ENCODE measurements around the gene AGAP1.
"Not testable (repeated sequence)": the region's sequence is repeated elsewhere in the genome, so short reads cannot be mapped to it uniquely, and the experiment has no call there.

Gene AGAP1

DNA sequence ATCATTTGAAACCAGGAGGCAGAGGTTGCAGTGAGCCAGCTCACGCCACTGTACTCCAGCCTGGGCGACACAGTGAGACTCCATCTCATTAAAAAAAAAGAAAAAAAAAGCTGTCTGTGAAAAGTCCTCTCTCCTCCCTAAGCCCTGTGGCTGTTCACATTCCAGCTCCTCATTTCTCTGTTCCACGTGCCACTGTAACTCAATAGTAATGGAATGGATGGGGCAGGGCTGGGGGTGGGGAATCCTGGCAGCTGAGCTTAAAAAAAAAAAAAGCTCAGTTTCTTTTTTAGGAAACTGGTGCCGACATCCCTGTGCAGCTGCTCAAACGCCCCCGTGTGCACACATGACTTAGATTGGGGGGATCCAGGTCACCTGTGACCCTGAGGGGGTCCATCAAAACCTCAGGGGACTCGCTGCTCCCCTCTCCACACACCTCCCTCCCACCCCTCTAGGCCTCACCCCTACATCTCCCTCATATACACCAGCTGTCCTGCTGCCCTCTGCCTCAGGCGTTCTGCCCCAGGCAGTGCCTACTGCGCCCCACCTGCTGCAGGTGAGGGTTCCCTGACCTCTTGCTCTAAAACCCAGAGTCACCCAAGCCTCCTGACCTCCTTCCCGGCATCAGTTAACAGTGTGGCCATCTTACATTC, 255.4 kb downstream of the AGAP1 start:
- DNase-seq: no peak

DNA sequence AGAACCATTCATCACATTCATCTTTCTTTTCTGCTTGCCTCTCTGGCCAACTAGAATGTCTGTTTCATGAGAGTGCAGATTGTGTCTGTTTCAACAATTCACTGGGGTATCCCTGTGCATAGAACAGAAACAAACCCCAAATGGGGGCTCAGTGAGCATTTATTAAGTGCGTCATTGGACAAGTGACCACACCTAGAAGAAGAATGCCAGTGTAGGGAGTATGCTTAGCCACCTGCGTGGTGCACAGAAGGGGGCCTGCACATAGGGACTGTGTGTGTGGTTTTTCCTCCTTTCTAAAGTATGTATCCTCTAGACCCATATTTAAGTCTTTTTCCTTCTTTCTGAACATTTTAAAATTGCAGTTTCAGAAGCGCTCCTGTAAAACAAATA, 255.9 kb downstream of the AGAP1 start:
- no peak for DNase-seq

DNA sequence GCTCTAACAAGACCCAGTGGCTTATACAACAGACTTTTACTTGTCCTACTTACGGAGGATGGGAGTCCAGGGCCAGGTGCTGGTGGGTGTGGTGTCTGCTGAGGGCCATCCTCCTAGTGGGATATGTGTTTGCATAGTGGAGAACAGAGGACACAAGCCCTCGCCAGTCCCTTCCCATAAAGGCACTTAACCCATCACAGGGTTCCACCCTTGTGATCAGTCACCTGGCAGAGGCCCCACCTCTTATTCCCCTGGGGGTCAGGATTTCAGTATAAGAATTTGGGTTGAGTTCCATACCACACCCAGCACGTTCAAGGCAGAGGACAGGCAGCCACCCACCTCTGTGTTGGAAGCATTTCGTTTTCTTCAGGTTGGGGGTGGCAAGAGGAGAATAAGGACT, 259.0 kb downstream of the AGAP1 start:
- DNase-seq: no peak

DNA sequence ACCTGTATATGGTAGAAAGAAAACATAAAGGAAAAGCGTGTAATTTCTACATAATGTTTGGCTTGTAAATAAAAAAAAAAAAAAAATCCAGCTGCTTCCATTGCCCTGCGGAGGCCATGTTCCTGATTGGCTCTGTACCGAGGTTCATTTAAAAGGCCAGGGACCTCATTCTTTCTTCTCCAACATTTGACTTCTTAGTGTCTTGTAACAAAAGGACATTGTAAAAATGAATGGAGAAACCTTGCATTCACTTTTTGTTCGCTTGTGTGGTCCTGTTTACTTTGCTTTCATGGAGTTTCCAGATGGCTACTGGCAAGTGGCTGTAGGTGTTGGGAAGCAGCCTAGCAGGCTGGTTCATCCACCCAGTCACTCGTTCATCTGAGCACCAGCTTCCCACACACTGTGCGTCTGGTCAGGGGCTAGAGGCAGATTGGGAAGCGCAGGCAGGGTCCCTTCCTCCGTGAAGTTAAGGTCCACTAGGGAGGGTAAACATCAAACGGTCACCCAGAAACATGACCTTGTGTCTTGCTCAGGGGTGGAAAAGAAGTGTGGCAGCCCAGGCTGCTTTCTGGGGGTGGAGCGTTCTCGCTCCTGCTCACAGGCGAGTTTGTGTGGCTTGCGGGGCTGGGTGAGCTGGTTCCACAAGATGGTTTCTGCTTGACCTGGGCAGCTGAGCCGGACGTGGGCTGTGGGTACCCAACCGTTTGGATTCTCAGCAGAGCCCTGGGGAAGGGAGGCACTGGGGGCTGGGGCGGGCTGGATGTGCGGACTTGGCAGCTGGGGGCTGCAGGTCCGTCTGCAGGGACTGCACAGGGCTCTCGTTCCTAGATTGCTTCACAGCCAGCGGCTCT, 260.7 kb downstream of the AGAP1 start:
- DNase-seq: no peak

DNA sequence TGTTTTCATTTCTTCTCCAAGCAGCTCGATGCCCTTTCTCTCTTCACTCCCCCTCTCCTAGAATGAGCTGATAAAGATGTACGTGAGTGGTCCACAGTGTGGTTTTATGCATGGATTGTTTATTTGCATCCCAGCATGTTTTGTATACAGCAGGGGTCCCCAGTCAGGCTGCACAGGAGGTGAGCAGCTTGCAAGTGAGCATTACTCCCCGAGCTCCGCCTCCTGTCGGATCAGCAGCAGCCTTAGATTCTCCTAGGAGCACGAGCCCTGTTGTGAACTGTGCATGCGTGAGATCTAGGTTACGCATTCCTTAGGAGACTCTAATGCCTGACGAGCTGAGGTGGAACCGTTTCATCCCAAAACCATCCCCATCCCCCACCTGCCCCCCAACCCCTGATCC, 262.6 kb downstream of the AGAP1 start:
- no peak for DNase-seq

DNA sequence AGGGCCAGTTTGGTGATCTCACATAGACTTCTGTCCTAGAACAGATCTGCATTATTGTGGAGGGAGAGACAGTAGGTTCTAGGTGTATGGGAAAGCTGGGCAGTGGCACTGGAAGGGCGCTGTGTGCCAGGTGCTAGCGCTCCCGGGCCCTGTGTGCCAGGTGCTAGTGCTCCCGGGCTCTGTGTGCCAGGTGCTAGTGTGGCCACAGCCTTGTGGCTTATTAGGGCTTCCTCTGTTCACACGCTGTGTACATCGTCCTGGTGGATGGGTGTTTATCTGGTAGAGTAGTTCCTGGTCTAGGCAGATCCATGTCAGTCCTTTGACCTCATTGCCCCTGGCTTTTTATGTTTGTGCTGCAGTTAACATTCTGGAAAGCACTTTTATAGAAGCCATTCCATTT, 263.4 kb downstream of the AGAP1 start:
- DNase-seq: no peak

DNA sequence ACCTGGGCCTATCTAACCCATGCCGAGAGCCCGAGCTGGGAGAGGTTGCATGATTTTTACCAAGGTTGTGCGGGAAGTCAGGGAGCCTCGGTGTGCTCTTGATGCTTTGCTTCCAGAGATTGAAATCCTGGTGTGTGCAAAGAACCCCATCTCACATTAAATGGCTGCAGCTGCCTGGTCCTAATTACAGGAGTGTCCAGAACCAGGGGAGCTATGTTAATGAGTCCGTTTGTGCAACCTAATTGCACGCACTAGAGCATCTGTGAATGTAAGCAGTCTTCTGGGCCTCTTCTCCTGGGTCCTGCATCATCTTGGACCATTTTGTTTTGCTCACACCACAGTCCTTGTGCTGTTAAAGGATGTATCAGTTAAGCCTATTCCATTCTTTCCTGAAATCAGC, 263.8 kb downstream of the AGAP1 start:
- DNase-seq: no peak

DNA sequence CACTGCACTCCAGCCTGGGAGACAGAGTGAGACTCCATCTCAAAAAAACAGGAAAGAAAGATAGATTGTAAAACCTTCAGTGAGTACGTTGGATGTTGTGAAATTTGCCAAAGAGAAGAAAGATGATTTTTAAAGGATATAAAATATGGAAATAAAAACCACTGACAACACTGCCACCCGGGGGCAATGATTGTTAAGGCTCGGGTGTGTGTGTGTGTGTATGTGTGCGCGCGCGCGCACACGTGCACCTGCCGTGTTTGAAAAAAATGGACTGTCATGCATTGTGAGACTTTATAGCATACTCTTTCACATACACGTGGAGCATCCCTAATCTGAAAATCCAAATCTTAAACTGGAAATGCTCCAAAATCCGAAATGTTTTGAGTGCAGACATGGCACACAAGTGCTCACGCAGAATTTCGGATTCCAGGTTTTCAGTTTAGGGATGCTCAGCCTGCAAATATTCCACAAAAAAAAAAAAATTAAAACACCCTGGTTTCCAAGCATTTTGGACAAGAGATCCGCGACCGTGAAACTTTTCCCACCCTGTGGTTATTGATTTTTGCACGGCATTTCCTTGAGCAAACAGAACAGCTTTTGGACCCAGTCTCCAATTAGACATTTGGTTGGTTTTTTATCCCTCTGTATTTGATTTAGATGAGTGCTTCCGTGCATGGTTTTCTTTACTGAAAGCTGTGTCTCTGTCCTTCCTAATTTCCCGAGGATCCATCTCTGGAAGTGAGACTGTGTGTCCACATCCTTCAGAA, 269.2 kb downstream of the AGAP1 start:
- DNase-seq: no peak

DNA sequence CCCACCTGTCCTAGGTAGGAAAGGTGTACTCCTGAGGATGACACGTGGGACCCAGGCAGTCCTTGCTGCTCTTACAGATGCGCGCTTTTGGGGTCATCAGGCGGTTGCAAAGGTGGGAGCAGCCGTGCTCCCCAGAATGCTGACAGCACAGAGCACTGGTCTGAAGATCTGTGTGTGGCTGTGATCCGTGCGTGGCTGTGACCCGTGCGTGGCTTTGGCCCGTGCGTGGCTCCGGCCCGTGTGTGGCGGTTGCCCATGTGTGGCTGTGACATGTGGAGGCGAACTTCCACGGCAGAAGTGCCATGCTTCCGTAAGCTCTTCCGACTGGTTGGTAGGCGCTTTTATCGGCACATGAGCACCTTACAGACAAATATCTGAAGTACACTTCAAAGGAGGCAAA, 270.0 kb downstream of the AGAP1 start:
- no peak for DNase-seq

DNA sequence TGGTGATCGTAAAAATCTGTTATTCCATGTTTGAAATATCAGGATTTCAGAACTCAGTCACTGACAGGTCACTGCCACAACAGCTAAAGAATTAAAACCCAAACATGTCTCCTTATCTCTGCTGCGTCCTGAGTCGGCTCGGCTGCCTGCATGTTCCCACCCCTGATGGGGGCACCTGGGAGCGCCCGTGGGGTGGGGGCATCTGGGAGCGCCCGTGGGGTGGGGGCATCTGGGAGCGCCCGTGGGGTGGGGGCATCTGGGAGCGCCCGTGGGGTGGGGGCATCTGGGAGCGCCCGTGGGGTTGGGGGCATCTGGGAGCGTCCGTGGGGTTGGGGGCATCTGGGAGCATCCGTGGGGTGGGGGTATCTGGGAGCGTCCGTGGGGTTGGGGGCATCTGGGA, 270.6 kb downstream of the AGAP1 start:
- not testable (repeated sequence) for DNase-seq

DNA sequence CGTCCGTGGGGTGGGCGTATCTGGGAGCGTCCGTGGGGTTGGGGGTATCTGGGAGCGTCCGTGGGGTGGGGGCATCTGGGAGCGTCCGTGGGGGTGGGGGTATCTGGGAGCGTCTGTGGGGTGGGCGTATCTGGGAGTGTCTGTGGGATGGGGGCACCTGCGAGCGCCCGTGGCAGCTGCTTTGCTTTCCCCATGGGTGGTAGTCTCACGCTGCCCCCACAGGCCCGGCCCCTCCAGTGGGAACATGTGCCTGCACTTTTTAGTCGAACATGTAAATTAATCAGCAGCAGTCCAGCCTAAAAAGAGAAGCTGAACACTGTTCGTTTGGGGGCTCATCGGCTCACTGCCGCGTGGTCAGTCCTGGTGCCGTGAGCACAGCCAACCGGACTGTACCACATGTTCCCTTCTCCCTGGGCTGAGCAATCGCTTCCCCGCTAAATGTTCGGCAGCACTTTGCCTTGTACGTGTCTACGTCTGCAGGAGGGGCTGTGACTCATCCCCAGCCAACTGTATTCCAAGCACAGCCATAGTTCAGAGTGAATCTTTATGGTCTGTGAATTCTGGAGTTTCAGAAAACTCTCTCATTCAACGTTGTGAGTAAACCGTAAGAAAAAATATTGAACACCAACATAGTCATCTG, 271.5 kb downstream of the AGAP1 start:
- DNase-seq: no peak

DNA sequence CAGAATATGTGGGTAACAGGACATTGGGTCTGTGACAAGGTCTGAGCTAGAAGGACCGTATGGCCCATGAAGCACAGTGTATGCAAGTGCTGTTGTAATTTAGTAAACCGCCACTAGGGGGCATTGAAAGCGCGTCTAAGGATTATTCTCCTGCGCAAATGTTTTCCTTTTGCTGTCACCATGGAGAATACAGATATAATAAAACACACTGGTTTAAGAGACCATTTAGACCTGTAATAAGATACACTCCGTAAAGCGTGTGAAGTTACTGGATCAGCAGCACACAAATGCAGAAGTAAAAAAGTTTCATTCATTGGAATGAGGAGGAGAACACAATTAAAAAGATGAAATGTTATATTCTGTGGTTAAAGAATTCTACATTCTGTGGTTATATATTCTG, 272.4 kb downstream of the AGAP1 start:
- DNase-seq: peak; percentile 54

DNA sequence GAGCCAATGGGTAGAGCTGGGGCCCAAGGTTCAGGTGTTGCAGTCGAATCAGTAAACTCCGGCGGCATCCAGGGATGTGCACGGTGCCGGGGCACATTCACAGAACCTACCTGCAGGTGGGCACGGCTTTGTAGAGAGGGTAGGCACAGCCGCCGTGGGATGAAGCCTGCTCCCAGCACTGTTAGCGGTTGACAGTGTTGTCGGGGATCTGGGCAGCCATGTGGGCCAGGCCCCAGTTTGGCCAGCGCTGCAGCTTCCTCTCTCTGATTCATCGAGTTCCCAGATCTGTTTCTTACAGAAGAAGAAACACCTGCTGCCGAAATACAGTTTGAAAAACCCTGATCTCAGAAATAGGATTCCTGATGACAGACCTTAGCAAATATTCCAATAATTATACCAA, 274.8 kb downstream of the AGAP1 start:
- DNase-seq: no peak

DNA sequence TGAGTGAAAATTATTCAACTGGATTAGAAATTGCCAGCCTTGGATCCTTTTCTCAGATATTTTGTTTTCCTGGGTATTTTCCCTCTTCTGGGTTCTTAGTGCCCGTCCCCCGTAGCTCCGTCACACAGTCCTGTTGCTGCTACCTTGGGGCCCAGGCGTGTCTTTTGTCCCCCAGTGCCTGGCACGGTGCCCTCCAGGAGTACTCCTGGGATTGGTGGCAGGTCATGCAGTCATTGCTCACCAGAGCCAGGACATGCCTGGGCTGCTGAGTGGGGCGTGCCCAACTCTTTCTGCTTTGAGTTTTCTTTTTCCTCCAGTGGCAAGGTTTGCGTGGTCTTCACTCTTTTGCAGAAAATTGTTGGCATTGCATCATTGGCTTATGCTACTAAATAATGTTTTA, 275.2 kb downstream of the AGAP1 start:
- no peak for DNase-seq

DNA sequence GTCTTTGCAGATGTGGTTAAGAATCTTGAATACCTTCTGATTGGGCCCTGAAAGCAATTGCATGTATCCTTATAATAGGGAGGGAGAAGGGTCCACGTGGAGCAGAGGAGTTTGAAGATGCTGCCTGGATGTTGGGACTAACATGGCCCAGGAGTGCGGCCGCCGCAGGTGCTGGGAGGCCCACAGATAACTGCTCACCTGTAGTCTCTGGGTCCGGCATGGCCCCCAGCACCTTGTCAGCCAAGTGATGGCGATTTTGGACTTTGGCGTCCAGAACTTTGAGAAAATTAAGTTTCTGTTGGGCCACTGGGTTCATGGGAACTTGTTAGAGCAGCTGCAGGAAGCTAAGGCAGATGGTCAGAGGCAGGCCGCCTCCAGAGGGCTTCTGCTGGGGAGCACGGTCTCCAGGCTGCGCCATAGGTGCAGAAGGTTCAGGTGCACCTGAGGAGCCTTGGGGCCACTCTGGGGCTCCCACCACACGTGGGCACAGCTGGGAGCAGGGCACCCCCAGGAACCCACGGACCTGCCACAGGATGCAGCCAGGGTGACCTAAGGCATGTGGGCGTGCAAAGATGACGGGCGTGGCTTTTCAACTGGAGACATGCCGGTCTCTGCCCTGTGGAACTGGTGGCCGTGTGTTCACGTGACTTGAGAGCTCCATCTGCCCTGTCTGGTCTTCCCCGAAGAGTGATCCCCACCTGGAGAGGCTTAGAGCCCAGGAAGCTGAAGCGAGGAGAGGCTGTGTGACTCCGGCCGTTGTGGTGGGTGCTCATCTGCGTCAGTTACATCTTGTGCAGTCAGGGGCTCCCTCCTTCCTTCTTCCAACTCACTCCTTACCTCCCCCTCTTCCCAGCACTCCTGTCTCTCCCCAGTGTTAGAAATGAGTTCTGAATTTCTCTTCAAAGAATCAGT, 277.3 kb downstream of the AGAP1 start:
- DNase-seq: no peak

DNA sequence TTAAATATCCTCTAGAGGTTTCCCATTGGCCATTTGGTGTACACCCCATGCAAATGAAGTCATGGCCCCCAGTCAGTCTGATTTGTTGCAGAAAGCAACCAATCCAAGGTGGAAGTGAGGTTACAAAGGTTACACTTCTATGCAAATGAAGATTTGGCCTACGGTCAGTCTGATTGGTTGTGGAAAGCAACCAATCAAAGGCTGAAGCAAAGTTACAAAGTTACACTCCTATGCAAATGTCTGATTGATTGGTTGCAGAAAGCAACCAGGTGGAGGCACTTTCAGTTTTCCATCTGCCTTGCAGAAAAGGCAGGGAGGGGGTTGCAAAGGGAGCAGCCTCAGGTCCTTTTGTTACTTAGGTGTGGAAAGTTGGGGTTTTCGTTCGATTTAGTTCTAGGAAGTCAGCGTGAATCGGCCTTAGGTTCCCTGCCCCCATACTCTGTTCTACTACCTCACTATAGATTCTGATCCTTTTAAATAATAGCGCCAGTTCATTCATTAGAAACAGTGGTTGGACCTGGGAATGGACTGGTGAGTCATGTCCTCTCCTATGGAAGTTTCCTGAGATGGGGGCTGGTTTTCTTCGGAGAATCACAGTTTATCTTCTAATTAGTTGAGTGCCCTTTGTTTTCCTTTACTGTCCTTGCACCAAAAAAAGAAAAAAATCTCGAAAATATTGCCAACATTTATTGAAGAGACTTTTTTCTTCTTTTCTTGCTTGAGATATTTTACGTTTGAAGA, 279.5 kb downstream of the AGAP1 start:
- DNase-seq: no peak

DNA sequence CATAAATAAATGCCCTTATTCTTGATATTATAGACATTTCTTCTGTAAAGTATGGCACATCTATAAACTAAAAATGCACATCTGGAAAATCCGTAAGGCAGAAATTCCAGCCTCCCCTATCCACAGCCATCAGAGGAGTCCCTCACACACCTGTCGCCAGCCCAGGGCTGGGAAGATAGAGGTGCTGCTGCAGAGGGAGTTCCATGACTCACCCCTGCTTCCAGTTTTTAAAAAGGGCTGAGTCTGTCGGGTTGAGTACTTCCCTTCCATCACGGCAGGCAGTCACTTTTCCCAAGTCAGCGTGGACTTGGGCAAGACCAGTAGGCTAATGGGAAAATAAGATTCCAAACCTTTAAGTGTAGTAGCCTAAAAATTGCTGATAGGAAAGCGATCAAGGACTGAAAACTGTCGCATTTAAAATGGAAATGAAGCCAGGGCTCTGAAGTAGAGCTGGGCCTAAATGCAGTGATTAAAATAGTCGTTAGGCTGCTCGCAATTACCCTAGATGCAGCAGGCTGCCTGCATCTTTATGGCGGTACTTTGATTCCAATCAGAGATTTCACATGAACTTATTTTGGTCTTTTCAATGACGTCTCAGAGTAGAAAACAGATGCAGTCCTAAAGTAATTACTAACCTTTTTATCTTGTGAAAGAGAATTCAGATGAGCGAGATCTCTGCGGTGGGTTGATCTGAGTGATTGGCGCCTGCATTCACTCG, 280.5 kb downstream of the AGAP1 start:
- no peak for DNase-seq

DNA sequence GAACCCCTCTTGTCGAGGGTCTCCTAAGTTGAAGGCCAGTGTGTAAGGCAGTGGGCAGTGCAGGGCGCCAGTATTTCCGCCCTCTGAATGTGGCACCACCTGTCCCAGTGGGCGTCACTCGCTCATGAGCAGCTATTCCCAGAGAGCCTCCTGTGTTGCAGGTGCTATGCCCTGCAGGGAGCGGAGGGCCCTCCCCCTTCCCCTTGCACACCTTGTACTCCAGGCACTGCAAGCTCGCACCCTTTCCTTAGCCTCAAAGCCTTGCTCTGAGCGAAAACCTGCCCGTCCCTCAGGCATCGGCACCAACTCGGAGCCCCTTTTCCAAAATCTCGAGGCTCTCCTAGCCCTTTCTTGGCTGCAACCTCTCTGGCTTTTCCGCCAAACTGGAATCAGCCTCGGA, 282.7 kb downstream of the AGAP1 start:
- DNase-seq: no peak

DNA sequence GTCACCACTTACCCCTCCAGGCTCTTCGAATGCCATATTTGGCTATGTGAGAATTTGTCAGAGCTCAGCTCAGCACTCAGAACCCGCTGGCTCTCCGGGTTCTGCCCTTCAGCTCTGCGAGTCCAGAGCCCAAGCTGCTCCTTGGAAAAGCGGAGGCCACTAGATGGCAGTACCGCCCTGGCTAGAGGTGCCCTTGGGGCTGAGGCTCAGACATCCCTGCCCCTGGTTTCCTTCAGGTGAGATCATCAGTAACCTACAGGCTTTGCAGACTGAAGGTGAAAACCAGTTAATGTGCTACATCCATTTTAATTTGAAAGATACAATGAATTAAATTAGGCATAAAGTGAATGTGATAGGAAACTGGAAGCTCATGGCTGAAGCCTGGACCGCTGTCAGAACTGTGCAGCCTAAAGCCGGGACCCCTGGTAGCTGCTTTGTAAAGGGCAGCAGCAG, 285.6 kb downstream of the AGAP1 start:
- DNase-seq: peak; percentile 44

DNA sequence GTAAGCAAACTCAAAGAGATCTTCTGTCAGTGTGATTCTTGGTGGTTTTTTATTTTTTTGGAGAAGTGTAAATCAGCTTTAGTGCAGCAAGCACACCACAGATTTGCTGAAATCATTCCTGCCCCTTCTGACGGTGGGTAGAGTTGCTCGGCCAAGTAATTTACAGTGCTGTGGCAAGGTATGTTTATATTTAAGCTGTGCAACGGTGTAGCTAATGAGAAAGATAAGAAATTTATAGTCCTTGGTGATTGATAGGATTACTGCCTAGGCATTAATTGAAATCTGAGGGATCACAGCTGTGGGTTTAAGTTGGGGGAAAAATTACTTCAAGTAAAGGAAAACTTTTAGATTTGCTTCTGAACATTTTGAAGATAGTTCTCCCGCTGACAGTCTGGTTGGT, 286.6 kb downstream of the AGAP1 start:
- DNase-seq: no peak

DNA sequence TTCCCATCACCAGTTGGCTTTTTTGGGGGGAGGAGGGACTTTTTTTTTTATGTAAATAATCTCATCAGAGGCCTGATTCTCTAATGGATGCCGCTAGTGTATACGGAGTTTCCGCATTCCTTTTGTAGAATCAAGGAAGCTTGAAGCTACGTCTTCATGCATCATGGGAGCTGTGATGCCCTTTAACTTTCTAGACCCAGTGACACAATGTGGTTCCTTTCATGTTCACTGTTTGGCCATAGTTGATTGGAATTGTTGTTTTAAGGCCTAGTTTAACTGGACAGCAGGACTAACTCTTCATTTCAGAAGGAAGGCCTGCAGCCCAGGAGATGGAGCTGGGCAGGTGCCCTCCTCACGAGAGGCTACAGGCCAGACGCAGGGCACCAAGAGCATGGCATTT, 287.9 kb downstream of the AGAP1 start:
- no peak for DNase-seq
